ENCODE data around the gene BACE1-AS.

The BACE1-AS gene

DNA sequence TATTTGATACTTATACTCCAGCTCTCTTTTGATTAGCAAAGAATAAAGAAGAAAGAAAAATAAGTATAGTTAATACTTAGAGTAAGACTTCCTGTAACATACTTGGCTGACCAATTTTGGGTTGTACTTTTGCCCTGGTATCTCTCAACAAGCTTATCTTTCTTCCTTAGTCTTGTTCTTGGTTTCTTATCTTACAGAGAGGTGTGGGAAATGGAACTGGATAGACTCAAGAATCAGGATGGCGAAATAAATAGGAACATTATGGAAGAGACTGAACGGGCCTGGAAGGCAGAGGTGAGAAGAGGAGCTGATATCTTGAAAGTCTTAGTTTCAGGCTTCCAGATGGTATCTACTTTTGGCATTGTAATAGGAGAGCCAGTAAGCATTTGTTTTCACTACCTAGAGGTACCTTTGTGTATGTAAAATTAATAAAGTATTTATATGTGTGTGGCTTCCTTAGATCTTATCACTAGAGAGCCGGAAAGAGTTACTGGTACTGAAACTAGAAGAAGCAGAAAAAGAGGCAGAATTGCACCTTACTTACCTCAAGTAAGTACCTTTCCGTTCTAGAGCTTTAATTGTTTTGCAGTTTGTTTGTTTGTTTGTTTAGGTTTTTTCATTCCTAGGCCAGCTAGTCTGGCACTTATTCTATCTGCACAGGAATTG is 11.3 kb upstream of the BACE1-AS start:
- no peak for TF ChIP-seq CTCF (IDR thresholded peaks at IDR 0.05; ENCODE audit: insufficient read depth, missing control alignments)
- no peak for FAIRE-seq

DNA sequence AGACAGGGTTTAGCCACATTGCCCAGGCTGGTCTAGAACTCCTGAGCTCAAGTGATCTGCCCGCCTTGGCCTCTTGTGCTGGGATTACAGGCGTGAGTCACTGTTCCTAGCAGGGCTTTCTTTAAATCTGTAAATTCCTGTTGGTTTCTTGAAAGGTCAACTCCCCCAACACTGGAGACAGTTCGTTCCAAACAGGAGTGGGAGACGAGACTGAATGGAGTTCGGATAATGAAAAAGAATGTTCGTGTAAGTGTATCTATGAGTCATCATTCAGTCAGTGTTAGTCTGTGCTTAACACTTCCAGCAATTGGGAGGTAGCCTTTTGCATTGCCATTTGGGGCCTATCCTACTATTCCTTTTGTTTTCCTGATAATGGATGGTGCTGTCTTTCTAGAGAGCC is 10.0 kb upstream of the BACE1-AS start:
- FAIRE-seq (no peak), DNase-seq (ENCODE audit: insufficient read length, low spot score) (no peak)
- no peak for TF ChIP-seq CTCF (IDR thresholded peaks at IDR 0.05; ENCODE audit: insufficient read depth, missing control alignments)

More for the DNA sequence above, 11.3 kb upstream of the BACE1-AS start:
- no peak for DNase-seq (ENCODE audit: insufficient read length, low spot score)

- DNase-seq (ENCODE audit: insufficient read length, low spot score) (no peak), FAIRE-seq (no peak)
- no peak for TF ChIP-seq CTCF (IDR thresholded peaks at IDR 0.05; ENCODE audit: insufficient read depth, missing control alignments)
These were observed 9.3 kb upstream of the BACE1-AS start for GRCh38 chr11:117281869-117282268.

GRCh38 chr11:117282956-117283355 is 8.2 kb upstream of the BACE1-AS start:
- DNase-seq (ENCODE audit: insufficient read length, low spot score) (no peak), FAIRE-seq (no peak)
- TF ChIP-seq CTCF (IDR thresholded peaks at IDR 0.05; ENCODE audit: insufficient read depth, missing control alignments): no peak

GRCh38 chr11:117284053-117284452 is 7.1 kb upstream of the BACE1-AS start:
- DNase-seq (ENCODE audit: insufficient read length, low spot score) (no peak), FAIRE-seq (peak; percentile 98)
- no peak for TF ChIP-seq CTCF (IDR thresholded peaks at IDR 0.05; ENCODE audit: insufficient read depth, missing control alignments)

DNA sequence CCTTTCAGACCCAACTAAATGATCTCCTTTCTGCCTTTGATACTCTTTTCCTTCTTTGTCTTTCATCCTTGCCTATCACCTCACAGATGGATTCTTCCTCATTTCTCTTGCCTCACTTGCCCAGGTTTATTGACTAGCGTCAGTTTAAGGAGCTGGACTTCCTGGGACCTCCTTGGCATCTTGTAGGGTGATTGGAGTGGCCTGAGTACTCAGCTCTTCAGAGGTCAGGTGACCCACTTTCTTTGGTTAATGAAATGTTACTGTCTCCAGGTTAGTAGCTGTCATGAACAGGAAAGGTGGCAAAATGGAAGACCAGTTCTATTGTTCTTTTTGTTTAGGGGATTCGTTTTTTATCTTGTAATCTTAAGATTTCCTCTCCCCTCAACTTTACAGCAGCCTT is 4.6 kb upstream of the BACE1-AS start:
- no peak for DNase-seq (ENCODE audit: insufficient read length, low spot score)
- no peak for TF ChIP-seq CTCF (IDR thresholded peaks at IDR 0.05; ENCODE audit: insufficient read depth, missing control alignments)
- no peak for FAIRE-seq

DNA sequence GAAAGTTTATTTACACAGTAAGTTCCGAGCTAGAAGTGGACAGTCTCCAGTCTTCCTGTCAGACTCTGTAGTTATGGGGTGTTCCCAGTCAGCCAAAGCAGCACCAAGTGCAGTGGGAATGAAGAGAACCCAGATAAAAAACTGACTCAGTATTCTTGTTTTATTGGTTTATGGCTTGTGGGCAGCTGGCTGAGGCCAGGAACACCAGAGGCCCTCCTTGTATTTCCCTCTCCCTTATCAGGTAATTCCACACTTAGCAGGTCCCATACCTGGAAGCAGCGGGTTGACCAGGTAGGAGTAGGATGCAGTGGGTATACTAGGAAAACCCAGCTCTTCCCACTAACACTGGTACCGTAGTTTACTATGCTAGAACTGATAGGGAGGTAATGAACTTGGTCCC is 3.5 kb upstream of the BACE1-AS start:
- TF ChIP-seq CTCF (IDR thresholded peaks at IDR 0.05; ENCODE audit: insufficient read depth, missing control alignments): no peak
- FAIRE-seq: no peak
- DNase-seq (ENCODE audit: insufficient read length, low spot score): no peak

Measured in D721Med (cell line).